Ishikawa (cell line): ENCODE results near the gene CLDN7.

ENCODE experiments used
- CEBPB ChIP-seq: IDR thresholded peaks from 2 replicates; pipeline ENCODE4 v1.6.1; 2012
- CREB1 ChIP-seq: IDR thresholded peaks from 2 replicates; pipeline ENCODE4 v1.6.1; 2012; ENCODE audit warnings: low read depth
- EGR1 ChIP-seq: IDR thresholded peaks from 2 replicates; pipeline ENCODE4 v1.6.1; 2012
- EP300 ChIP-seq: IDR thresholded peaks from 2 replicates; pipeline ENCODE4 v1.6.1; 2012; ENCODE audit warnings: borderline replicate concordance
- FOXM1 ChIP-seq: IDR thresholded peaks from 2 replicates; pipeline ENCODE4 v1.6.1; 2012; ENCODE audit warnings: low read depth, borderline replicate concordance
- NFIC ChIP-seq: IDR thresholded peaks from 2 replicates; pipeline ENCODE4 v1.6.1; 2012
- RAD21 ChIP-seq: IDR thresholded peaks from 2 replicates; pipeline ENCODE4 v1.6.1; 2012; ENCODE audit warnings: low read depth
- TAF1 ChIP-seq: IDR thresholded peaks from 2 replicates; pipeline ENCODE4 v1.6.1; 2012; ENCODE audit warnings: low read depth, mild to moderate bottlenecking
- TCF12 ChIP-seq: IDR thresholded peaks from 2 replicates; pipeline ENCODE4 v1.6.1; 2012; ENCODE audit warnings: low read depth
- TEAD4 ChIP-seq: IDR thresholded peaks from 2 replicates; pipeline ENCODE4 v1.6.1; 2012
- YY1 ChIP-seq: IDR thresholded peaks from 2 replicates; pipeline ENCODE4 v1.6.1; 2012; ENCODE audit warnings: low read depth
- ZBTB7A ChIP-seq: IDR thresholded peaks from 2 replicates; pipeline ENCODE4 v1.6.1; 2012; ENCODE audit warnings: low read depth
- TF ChIP-seq, protein P1 (sequence below): IDR thresholded peaks from 2 replicates; pipeline ENCODE4 v1.6.1; 2012; ENCODE audit warnings: low read depth, mild to moderate bottlenecking
- TF ChIP-seq, protein P2 (sequence below): IDR thresholded peaks from 2 replicates; pipeline ENCODE4 v1.6.1; 2012
- TF ChIP-seq, protein P3 (sequence below): IDR thresholded peaks from 2 replicates; pipeline ENCODE4 v1.6.1; 2012

The CLDN7 gene

DNA sequence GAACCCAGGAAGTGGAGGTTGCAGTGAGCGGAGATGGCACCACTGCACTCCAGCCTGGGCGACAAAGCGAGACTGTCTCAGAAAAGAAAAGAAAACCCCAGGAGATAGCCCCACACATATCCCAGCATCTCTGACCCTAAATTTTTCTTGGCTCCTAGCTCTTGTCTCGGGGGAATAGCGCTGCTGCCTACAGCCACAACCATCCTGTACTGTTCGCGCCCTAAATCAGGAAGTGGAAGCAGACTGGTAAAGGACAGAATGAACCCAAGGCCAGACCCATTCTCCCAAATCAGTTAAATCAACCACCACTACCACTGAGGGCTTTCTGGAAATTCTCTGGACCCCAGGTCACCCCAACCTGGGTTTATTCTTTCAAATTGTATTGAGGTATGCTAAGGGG, 12.4 kb downstream of the CLDN7 start:
- TF ChIP-seq RAD21: no peak
- TF ChIP-seq EGR1: no peak
- TF ChIP-seq YY1: no peak
- no peak for TF ChIP-seq TAF1
- no peak for TF ChIP-seq TCF12
- no peak for TF ChIP-seq TEAD4
- TF ChIP-seq FOXM1: no peak
- no peak for TF ChIP-seq ZBTB7A
- TF ChIP-seq, protein P1, sequence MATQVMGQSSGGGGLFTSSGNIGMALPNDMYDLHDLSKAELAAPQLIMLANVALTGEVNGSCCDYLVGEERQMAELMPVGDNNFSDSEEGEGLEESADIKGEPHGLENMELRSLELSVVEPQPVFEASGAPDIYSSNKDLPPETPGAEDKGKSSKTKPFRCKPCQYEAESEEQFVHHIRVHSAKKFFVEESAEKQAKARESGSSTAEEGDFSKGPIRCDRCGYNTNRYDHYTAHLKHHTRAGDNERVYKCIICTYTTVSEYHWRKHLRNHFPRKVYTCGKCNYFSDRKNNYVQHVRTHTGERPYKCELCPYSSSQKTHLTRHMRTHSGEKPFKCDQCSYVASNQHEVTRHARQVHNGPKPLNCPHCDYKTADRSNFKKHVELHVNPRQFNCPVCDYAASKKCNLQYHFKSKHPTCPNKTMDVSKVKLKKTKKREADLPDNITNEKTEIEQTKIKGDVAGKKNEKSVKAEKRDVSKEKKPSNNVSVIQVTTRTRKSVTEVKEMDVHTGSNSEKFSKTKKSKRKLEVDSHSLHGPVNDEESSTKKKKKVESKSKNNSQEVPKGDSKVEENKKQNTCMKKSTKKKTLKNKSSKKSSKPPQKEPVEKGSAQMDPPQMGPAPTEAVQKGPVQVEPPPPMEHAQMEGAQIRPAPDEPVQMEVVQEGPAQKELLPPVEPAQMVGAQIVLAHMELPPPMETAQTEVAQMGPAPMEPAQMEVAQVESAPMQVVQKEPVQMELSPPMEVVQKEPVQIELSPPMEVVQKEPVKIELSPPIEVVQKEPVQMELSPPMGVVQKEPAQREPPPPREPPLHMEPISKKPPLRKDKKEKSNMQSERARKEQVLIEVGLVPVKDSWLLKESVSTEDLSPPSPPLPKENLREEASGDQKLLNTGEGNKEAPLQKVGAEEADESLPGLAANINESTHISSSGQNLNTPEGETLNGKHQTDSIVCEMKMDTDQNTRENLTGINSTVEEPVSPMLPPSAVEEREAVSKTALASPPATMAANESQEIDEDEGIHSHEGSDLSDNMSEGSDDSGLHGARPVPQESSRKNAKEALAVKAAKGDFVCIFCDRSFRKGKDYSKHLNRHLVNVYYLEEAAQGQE: no peak
- no peak for TF ChIP-seq EP300
- TF ChIP-seq, protein P2, sequence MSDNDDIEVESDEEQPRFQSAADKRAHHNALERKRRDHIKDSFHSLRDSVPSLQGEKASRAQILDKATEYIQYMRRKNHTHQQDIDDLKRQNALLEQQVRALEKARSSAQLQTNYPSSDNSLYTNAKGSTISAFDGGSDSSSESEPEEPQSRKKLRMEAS: no peak
- TF ChIP-seq CEBPB: no peak
- TF ChIP-seq, protein P3, sequence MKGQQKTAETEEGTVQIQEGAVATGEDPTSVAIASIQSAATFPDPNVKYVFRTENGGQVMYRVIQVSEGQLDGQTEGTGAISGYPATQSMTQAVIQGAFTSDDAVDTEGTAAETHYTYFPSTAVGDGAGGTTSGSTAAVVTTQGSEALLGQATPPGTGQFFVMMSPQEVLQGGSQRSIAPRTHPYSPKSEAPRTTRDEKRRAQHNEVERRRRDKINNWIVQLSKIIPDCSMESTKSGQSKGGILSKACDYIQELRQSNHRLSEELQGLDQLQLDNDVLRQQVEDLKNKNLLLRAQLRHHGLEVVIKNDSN: no peak
- no peak for TF ChIP-seq CREB1
- no peak for TF ChIP-seq NFIC

DNA sequence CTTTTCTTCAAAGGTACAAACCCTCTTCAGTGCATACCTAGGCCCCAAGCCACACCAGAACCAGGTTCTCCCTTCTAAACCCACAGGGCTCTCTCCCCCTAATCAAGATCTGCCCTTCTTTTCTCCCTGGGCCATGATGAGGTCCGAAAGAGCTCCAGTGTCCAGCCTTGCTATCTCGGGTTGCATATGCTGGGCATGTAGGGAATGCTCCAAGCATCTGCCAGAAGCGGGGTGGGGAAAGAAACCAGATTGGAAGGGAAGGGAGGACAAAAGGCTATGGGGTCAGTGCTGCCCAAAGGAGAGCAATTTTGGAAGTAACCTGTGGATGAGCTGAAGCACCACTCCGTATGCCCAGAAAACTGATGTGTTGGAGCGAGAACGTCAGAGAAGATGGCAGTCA, 13.1 kb downstream of the CLDN7 start:
- TF ChIP-seq EGR1: no peak
- TF ChIP-seq TCF12: no peak
- no peak for TF ChIP-seq YY1
- no peak for TF ChIP-seq CREB1
- no peak for TF ChIP-seq TAF1
- TF ChIP-seq, protein P3: no peak
- TF ChIP-seq, protein P2: no peak
- TF ChIP-seq CEBPB: no peak
- TF ChIP-seq ZBTB7A: no peak
- TF ChIP-seq, protein P1: no peak
- TF ChIP-seq EP300: no peak
- TF ChIP-seq NFIC: no peak
- TF ChIP-seq RAD21: no peak
- TF ChIP-seq TEAD4: no peak
- TF ChIP-seq FOXM1: no peak

DNA sequence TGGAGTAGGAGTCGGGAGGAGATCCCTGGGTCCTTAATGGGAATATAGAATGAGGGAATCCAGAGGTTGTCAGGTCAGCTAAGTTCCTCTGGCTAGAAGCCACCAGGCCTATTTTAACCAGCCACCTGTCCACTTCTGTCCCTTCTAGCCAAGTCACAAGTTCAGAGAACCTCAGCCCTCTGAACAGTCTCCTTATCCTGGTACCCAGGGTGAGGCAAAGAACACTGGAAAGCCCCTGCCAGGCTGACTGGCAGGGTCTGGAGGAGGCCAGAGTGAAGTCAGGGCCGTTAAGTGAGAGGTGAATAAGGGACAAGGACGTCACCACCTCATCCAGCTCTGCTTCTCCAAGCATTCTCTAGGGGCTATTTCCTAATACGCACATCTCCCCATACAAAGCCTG, 13.5 kb downstream of the CLDN7 start:
- TF ChIP-seq NFIC: no peak
- TF ChIP-seq CREB1: no peak
- TF ChIP-seq EP300: no peak
- TF ChIP-seq EGR1: no peak
- no peak for TF ChIP-seq FOXM1
- TF ChIP-seq YY1: no peak
- TF ChIP-seq TAF1: no peak

DNA sequence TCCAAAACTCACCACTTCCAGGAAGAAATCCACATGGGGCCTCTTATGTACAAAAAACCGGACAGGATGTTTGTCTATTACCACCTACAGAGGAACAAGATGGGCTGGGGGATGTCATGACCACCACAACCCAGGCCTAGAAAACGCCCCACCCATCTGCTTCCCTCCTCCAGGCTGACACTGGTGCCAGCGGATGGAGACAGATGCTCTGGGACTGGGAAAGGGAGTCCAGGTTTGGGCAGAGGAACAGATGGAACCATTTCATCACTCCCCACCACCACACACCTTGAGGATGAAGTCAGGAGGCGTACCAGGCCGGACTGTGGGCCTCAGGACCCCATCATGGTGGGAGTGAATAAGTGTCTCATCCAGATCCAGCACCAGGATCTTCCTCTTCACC, 15.5 kb downstream of the CLDN7 start:
- TF ChIP-seq, protein P1: no peak
- no peak for TF ChIP-seq TEAD4
- no peak for TF ChIP-seq NFIC
- no peak for TF ChIP-seq TAF1
- TF ChIP-seq, protein P2: no peak
- TF ChIP-seq, protein P3: no peak
